Measurements from ENCODE around the gene CPVL.
"Not testable (repeated sequence)": the region's sequence is repeated elsewhere in the genome, so short reads cannot be mapped to it uniquely, and the experiment has no call there.

DNA sequence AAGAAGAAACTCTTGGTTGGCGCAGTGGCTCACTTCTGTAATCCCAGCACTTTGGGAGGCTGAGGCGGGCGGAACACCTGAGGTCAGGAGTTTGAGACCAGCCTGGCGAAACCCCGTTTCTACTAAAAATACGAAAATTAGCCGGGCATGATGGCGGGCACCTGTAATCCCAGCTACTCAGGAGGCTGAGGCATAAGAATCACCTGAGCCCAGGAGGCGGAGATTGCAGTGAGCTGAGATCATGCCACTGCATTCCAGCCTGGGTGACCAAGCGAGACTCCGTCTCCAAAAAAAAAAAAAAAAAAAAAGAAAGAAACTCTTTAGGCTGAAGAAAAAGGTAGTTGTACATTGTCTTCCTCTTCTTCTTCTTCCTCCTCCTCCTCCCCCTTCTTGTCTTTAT lies 53.2 kb downstream of the CPVL start:
- TF ChIP-seq, protein P1, sequence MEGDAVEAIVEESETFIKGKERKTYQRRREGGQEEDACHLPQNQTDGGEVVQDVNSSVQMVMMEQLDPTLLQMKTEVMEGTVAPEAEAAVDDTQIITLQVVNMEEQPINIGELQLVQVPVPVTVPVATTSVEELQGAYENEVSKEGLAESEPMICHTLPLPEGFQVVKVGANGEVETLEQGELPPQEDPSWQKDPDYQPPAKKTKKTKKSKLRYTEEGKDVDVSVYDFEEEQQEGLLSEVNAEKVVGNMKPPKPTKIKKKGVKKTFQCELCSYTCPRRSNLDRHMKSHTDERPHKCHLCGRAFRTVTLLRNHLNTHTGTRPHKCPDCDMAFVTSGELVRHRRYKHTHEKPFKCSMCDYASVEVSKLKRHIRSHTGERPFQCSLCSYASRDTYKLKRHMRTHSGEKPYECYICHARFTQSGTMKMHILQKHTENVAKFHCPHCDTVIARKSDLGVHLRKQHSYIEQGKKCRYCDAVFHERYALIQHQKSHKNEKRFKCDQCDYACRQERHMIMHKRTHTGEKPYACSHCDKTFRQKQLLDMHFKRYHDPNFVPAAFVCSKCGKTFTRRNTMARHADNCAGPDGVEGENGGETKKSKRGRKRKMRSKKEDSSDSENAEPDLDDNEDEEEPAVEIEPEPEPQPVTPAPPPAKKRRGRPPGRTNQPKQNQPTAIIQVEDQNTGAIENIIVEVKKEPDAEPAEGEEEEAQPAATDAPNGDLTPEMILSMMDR (conservative IDR thresholded peaks at IDR 0.05 in 1 of 2, IDR thresholded peaks at IDR 0.05 in 1 of 2; ENCODE audit: extremely low read depth in 1 of 2, insufficient read depth in 1 of 2, low read depth in 1 of 2, low read length in 2 of 2), result not testable (repeated sequence)
- TF ChIP-seq EZH2 (IDR thresholded peaks at IDR 0.05; ENCODE audit: borderline replicate concordance, low read length), result not testable (repeated sequence)
